Testis (tissue), 3 donors: ENCODE results near the gene EMX2. TPM values are rescaled to one million over a fixed set of nuclear protein-coding genes. Genes with fewer than 3 reads are reported as not detected.

Experiments
- DNase-seq: peaks from one replicate; pipeline ENCODE4 v3.0.0-alpha.2; 2019
- H3K27ac ChIP-seq, 2 donors: fragments of 200-600 bp; sonication (generic); one replicate each; pipeline ENCODE4 v1.5.1; 2019
- H3K27me3 ChIP-seq: fragments of 200-600 bp; sonication (generic); one replicate; pipeline ENCODE4 v1.5.1; 2019
- H3K36me3 ChIP-seq: fragments of 200-600 bp; sonication (generic); one replicate; pipeline ENCODE4 v1.5.1; 2017; ENCODE audit warnings: low read depth; ENCODE audit errors: missing control alignments
- H3K4me1 ChIP-seq: fragments of 200-600 bp; sonication (generic); one replicate; pipeline ENCODE4 v1.5.1; 2019
- H3K4me3 ChIP-seq, 2 donors: fragments of 200-600 bp; sonication (generic); one replicate each; pipeline ENCODE4 v1.5.1; 2017 to 2019
- H3K9me3 ChIP-seq: fragments of 200-600 bp; sonication (generic); one replicate; pipeline ENCODE4 v1.5.1; 2017
- CTCF ChIP-seq, 3 experiments: fragments of 450-650 bp in 2 of 3; fragments of 200-600 bp in 1 of 3; sonication (generic) in 1 of 3; IDR thresholded peaks; one replicate each; pipeline ENCODE4 v1.5.1; 2016 to 2019; ENCODE audit warnings: antibody characterized with exemption in 3 of 3, mild to moderate bottlenecking in 2 of 3, moderate library complexity in 1 of 3
- POLR2A ChIP-seq: fragments of 450-650 bp; IDR thresholded peaks from one replicate; pipeline ENCODE4 v1.6.1; 2017; ENCODE audit warnings: antibody characterized with exemption, mild to moderate bottlenecking, moderate library complexity
- WGBS, 2 donors: methylation state at CpG; one replicate each; pipeline ENCODE4 v1.1.5; 2018; 5-methylcytosine and 5-hydroxymethylcytosine counted together
- intact Hi-C: fragments of 100-400 bp; cut with DNase I; formaldehyde crosslinking; loops from one replicate; pipeline ENCODE4 v1.15.1; 2023; ENCODE audit warnings: low total_unique reads
- polyA plus RNA-seq: library from polyadenylated mRNA; stranded (reverse); fragments of 350-450 nt; fragmentation: Illumina TruSeq; extraction: RNeasy Lipid Tissue Mini Kit (QIAGEN cat#74804); gene quantifications from one replicate; pipeline ENCODE4 v1.2.3, GENCODE V29; 2014; ENCODE audit warnings: low read depth, low replicate concordance; ENCODE audit not compliant: insufficient read depth
- total RNA-seq, 2 donors: library from RNA; depleted of rRNA; stranded (reverse); fragments of >200 nt; gene quantifications; one replicate each; pipeline ENCODE4 v1.2.3, GENCODE V29; 2016

EMX2 gene
- total and polyA plus RNA-seq, 3 donors from 2014 or later, result 1.5 to 6.9 (median 1.9) TPM

GRCh38 chr10:117541909-117542705 is 439 bp upstream of the EMX2 start:
- Histone ChIP-seq H3K4me3 (peak overlapping the region; percentile 52 to 80), H3K9me3 (no peaks in the 10 kb centered on the region), H3K27ac (peak overlapping the region; percentile 80 to 83), H3K4me1 (peaks cover 16% of the 10 kb centered on the region), H3K36me3 (no peaks in the 10 kb centered on the region), H3K27me3 (peaks cover 4% of the 10 kb centered on the region)
- TF ChIP-seq POLR2A (peak; percentile 71), CTCF (IDR thresholded peaks at IDR 0.05) (no peak)
- WGBS, 2 donors, result 2 to 3% methylated on average over 40 to 54 of the region's 62 CpGs
- intact Hi-C loops, result loop anchor here (10.0 kb wide), 1 partner anchor 503 kb away; the partner anchor contains the start of gene RAB11FIP2
- peak; percentile 79 for DNase-seq

- DNase-seq, result no peak
- Histone ChIP-seq H3K36me3 (no peaks in the 10 kb centered on the region), H3K27me3 (peaks cover 4% of the 10 kb centered on the region), H3K9me3 (no peaks in the 10 kb centered on the region), H3K4me1 (peaks cover 16% of the 10 kb centered on the region), H3K4me3 (peak overlapping the region; percentile 52 to 80), H3K27ac (peak overlapping the region; percentile 80 to 91)
- TF ChIP-seq CTCF (IDR thresholded peaks at IDR 0.05) (peak in 1 of 3 experiments; percentile 15), POLR2A (no peak)
- intact Hi-C loops, result loop anchor here (10.0 kb wide), 1 partner anchor 501 kb away; the partner anchor contains the start of gene RAB11FIP2
- WGBS, 2 donors, result 0 to 2% methylated on average over 45 to 90 of the region's 90 CpGs
Measured at GRCh38 chr10:117543225-117544003, 868 bp downstream of the EMX2 start.

GRCh38 chr10:117544004-117544701 is 1.6 kb downstream of the EMX2 start:
- Histone ChIP-seq H3K27me3 (peaks cover 4% of the 10 kb centered on the region), H3K9me3 (no peaks in the 10 kb centered on the region), H3K27ac (peak overlapping the region; percentile 80 to 91), H3K4me1 (peaks cover 16% of the 10 kb centered on the region), H3K36me3 (no peaks in the 10 kb centered on the region), H3K4me3 (peak overlapping the region; percentile 52 to 80)
- intact Hi-C loops, result loop anchor here (10.0 kb wide), 1 partner anchor 501 kb away; the partner anchor contains the start of gene RAB11FIP2
- no peak for TF ChIP-seq CTCF (IDR thresholded peaks at IDR 0.05)
- WGBS, 2 donors, result 0 to 1% methylated on average over 36 to 41 of the region's 41 CpGs
- DNase-seq, result no peak

GRCh38 chr10:117544711-117545140 is 2.2 kb downstream of the EMX2 start:
- peak overlapping the region; percentile 52 to 80 for H3K4me3 ChIP-seq
- peak overlapping the region; percentile 80 to 91 for H3K27ac ChIP-seq
- peaks cover 4% of the 10 kb centered on the region for H3K27me3 ChIP-seq
- peaks cover 16% of the 10 kb centered on the region for H3K4me1 ChIP-seq
- no peaks in the 10 kb centered on the region for H3K9me3 ChIP-seq
- WGBS, 2 donors, result 1 to 2% methylated on average over 29 of the region's 29 CpGs
- H3K36me3 ChIP-seq, result no peaks in the 10 kb centered on the region
- intact Hi-C loops, result loop anchor here (10.0 kb wide), 1 partner anchor 500 kb away; the partner anchor contains the start of gene RAB11FIP2
- TF ChIP-seq POLR2A, result no peak
- no peak for TF ChIP-seq CTCF (IDR thresholded peaks at IDR 0.05)
- no peak for DNase-seq
